ENCODE results near the gene PTCSC3.

DNA sequence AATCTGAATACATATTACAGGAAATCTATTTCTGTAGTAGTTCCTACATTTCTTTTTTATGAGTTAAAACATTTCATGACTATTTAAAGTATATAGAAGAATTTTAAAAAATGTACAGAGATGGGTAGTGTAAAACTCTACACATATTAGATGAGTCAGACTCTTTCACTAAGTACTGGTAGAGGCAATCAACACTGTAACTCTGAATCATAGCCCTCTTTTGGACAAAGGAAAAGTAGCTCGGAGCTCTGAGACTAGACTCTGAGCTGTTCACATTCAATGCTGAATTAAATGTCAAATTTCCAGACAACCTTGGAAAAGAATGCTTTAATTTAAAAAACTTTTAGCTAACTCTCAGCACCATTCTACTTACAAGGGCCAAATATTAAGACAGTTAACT lies 3.4 kb downstream of the PTCSC3 start:
- TF ChIP-seq, protein P1, sequence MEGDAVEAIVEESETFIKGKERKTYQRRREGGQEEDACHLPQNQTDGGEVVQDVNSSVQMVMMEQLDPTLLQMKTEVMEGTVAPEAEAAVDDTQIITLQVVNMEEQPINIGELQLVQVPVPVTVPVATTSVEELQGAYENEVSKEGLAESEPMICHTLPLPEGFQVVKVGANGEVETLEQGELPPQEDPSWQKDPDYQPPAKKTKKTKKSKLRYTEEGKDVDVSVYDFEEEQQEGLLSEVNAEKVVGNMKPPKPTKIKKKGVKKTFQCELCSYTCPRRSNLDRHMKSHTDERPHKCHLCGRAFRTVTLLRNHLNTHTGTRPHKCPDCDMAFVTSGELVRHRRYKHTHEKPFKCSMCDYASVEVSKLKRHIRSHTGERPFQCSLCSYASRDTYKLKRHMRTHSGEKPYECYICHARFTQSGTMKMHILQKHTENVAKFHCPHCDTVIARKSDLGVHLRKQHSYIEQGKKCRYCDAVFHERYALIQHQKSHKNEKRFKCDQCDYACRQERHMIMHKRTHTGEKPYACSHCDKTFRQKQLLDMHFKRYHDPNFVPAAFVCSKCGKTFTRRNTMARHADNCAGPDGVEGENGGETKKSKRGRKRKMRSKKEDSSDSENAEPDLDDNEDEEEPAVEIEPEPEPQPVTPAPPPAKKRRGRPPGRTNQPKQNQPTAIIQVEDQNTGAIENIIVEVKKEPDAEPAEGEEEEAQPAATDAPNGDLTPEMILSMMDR (conservative IDR thresholded peaks at IDR 0.05; ENCODE audit: low read length) = no peak
- TF ChIP-seq EZH2phosphoT487 (IDR thresholded peaks at IDR 0.05; ENCODE audit: borderline replicate concordance, low read depth, low read length) = no peak

Measured in OCI-LY7 (cell line).